Cardiac septum (tissue), 1 donor: Measurements from ENCODE around the gene GUCY2F. TPM values are rescaled to one million over a fixed set of nuclear protein-coding genes. Genes with fewer than 3 reads are reported as not detected.

Experiments used
- DNase-seq: peaks from one replicate; pipeline ENCODE4 v3.0.0-alpha.2; 2020; ENCODE audit warnings: low spot score
- intact Hi-C: fragments of 100-400 bp; cut with DNase I; formaldehyde crosslinking; loops from one replicate; pipeline ENCODE4 v1.14.0; 2022
- total RNA-seq: library from RNA; stranded (reverse); fragmentation: NEBNext Ultra II Directional; extraction: Animal tissue kit (Norgen Biotek cat#: 25700); gene quantifications from one replicate; pipeline ENCODE4 v1.2.1, GENCODE V29; 2021
- donor health status: DM: no; HTN: no; CAD: no.

The GUCY2F gene
- total RNA-seq, 1 donor from 2014 or later = not detected

- DNase-seq = no peak
- intact Hi-C loops = no loop called here
Observed at GRCh38 chrX:109399831-109400230, 82.1 kb downstream of the GUCY2F start.

GRCh38 chrX:109398833-109399232, 83.1 kb downstream of the GUCY2F start:
- DNase-seq = no peak
- intact Hi-C loops = no loop called here

- no peak for DNase-seq
- intact Hi-C loops = no loop called here
Observed at GRCh38 chrX:109398061-109398460, 83.8 kb downstream of the GUCY2F start.

GRCh38 chrX:109393859-109394258, 88.0 kb downstream of the GUCY2F start:
- intact Hi-C loops = no loop called here
- no peak for DNase-seq

DNA sequence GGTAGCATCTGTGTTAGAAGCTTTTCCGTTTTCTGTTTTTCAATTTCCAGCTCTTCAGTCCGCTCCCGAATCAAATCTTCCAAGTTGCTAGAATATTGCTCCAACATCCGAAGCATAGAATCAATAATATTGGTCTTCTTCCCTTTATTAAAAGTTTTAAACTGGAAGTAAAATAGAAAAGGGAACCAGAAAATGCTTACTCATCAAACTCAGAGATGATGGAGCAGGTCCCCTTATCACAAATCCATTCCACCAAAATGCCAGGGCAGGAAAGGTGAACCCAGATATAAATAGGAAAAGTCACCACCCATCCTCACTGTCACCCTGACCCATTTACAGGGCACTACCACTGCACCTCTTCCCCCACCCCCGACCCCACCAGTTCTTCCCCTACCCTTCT, 89.0 kb downstream of the GUCY2F start:
- no peak for DNase-seq
- intact Hi-C loops = no loop called here

GRCh38 chrX:109390556-109390955, 91.3 kb downstream of the GUCY2F start:
- DNase-seq = no peak
- intact Hi-C loops = no loop called here

DNA sequence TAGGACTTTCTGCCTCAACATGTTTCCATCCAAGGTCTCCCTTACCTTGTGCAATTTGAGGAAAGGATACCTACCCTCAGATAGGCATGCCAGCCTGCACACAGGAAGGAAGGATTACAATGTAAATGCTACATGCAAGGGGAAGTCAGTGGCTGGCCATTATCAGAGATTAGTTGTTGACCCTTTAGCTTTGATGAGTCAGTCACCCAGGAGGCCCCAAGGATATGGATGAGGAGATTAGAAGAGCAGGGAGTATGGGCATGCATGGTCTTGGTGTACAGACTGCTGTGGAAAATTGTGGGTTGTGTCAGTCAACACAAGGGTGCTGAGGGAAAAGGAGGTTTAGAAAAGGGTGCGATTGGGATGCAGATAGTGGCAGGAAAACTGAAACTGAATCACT, 92.0 kb downstream of the GUCY2F start:
- intact Hi-C loops = no loop called here

GRCh38 chrX:109384699-109385098, 97.2 kb downstream of the GUCY2F start:
- DNase-seq = no peak
- intact Hi-C loops = no loop called here

More for the DNA sequence above, 92.0 kb downstream of the GUCY2F start:
- DNase-seq = no peak

GRCh38 chrX:109382332-109382731, 99.6 kb downstream of the GUCY2F start:
- DNase-seq = no peak
- intact Hi-C loops = no loop called here

- intact Hi-C loops = no loop called here
- no peak for DNase-seq
Observed at GRCh38 chrX:109378281-109378680, 103.6 kb downstream of the GUCY2F start.

GRCh38 chrX:109374262-109374960, 107.5 kb downstream of the GUCY2F start:
- no peak for DNase-seq
- intact Hi-C loops = no loop called here

DNA sequence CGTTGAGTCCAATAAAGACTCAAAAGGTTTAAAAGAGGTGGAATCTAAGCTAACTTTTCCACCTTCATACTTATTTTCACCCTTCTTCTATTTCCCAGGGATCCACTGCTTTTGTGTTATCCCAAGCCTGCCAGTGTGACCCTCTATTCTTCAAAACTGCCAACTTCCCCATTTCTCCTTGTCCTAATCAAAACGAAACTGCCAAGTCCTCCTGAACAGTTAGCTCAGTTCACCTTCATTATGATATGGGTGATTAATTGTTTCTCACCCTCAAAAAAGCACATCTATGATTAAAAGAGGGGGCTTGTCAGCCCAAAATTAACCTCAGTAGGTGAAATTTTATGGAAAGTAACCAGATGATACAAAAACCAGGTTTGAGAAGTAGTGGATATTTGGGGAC, 108.4 kb downstream of the GUCY2F start:
- intact Hi-C loops = no loop called here

GRCh38 chrX:109372716-109373115, 109.2 kb downstream of the GUCY2F start:
- DNase-seq = no peak
- intact Hi-C loops = no loop called here

More for the DNA sequence above, 108.4 kb downstream of the GUCY2F start:
- no peak for DNase-seq

- intact Hi-C loops = no loop called here
- no peak for DNase-seq
Observed at GRCh38 chrX:109372291-109372690, 109.6 kb downstream of the GUCY2F start.

DNA sequence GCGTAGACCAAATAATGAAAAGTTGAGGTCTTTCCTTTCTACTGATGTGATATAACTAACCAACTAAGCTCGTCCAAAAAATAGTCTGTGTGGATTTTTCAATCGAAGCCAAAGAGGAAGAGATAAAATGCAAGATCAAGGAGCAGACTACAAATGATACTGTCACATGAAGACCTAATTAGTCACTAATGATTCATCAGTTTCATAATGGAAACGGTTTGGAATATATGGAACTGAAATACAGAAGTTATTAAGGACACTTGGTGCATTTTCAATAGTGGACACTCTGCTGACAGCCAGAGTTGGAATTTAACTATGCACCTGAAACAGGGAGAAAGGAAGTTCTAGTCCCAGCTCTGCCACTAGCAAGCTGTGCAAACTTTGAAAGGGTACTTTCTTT, 119.8 kb downstream of the GUCY2F start:
- no peak for DNase-seq
- intact Hi-C loops = no loop called here

DNA sequence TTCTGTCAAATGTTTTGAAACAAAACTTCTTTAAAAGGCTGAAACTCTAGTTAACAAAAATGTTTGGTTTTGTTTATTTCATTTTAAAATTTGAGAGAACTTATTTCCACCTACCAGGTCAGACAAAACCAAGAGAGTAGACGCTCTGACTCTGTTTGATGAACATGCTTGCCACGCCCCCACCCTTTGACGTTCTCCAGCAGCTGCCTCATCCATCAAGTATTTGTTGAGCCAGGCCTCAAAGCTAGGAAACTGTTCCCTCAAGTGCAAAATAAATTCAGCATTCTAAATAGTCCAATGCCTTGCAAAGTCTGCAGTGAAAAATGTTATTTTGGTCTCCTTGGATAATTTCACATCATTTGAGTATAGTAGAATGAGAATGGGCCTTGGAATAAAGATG, 121.6 kb downstream of the GUCY2F start:
- no peak for DNase-seq
- intact Hi-C loops = no loop called here

GRCh38 chrX:109357706-109358105, 124.2 kb downstream of the GUCY2F start:
- intact Hi-C loops = no loop called here
- no peak for DNase-seq

DNA sequence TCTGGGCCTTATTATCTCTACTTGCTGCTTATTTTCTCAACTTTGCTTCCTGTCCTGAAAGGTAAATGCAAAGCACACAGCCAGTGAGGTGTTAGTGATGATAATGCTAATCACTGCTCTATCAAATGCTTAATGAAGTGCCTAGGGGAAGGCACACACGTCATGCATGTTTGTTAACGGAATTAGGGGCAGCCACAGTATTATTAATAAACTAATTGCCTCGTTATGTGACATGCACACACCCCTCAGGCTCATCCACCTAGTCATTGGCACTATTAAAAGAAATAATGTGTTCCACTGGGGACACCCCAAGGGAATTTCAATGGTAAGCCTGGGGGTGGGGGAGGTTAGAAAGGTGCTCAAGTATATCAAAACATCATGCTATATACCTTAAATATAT, 125.2 kb downstream of the GUCY2F start:
- no peak for DNase-seq
- intact Hi-C loops = no loop called here

GRCh38 chrX:109352066-109352588, 129.8 kb downstream of the GUCY2F start:
- intact Hi-C loops = no loop called here

GRCh38 chrX:109351557-109351956, 130.3 kb downstream of the GUCY2F start:
- intact Hi-C loops = no loop called here
- no peak for DNase-seq

More at GRCh38 chrX:109352066-109352588, 129.8 kb downstream of the GUCY2F start:
- no peak for DNase-seq

DNA sequence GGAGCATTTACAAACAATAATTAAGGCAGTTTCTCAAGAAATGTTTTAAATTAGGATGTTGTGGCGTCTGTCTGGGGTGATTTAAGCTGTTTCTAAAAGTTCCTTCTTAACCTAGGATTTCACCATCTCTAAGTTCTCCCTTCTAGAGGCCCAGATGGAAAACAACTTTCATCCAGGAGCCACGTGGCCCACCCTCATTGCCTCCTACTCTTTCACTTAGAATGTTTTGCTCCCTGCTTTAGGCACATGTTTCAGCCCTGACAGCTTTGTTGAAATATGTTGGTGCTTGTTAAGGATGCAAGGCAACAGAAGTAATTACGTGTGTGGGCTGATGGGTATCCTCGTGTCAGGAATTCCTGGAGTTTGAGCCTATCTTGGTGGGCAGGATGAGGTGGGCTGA, 131.3 kb downstream of the GUCY2F start:
- intact Hi-C loops = no loop called here
- DNase-seq = no peak

DNA sequence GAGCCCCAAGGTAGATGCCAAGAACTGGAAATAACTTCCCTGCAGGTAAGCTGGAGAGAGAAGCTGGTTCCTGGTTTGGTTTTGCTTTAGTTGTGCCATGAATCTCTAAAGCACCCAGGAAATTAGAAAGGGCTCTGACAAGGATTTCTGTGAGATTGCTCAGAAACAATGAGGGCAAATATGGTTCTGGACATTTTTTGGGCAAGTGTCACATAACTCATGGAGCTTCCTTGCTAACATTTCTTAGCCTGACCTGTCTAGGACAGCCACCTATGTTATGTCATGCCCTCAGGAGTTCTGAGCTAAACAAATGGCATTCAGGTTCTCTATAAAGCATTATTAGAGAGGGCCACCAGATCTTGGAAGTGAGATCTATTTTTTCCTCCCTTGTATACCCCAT, 131.8 kb downstream of the GUCY2F start:
- intact Hi-C loops = no loop called here

More for the DNA sequence above, 131.8 kb downstream of the GUCY2F start:
- no peak for DNase-seq
